GM12891 (cell line): ENCODE data around the gene KLK15.
"Not testable (repeated sequence)": the region's sequence is repeated elsewhere in the genome, so short reads cannot be mapped to it uniquely, and the experiment has no call there.

Source experiments
- DNase-seq: peaks from one replicate; pipeline ENCODE4 v3.0.0; 2011; ENCODE audit warnings: low spot score; ENCODE audit not compliant: insufficient read length
- FAIRE-seq: peaks from 2 replicates; lab custom pipeline; 2011; peaks lifted over from hg19 to GRCh38; lab: Jason Lieb, UNC
- PAX5 ChIP-seq: IDR thresholded peaks from 2 replicates; pipeline ENCODE4 v1.6.1; 2011; ENCODE audit warnings: low read length, moderate library complexity, mild to moderate bottlenecking; ENCODE audit not compliant: insufficient read depth, severe bottlenecking
- POLR2A ChIP-seq: IDR thresholded peaks from 2 replicates; pipeline ENCODE4 v1.6.1; 2011; ENCODE audit warnings: low read depth, low read length, control low read depth
- POLR2AphosphoS5 ChIP-seq: IDR thresholded peaks from 2 replicates; pipeline ENCODE4 v1.6.1; 2011; ENCODE audit warnings: low read depth, low read length, control low read depth
- POU2F2 ChIP-seq: IDR thresholded peaks from 2 replicates; pipeline ENCODE4 v1.6.1; 2011; ENCODE audit warnings: low read depth, mild to moderate bottlenecking, control low read depth, low read length, moderate library complexity
- SPI1 ChIP-seq: IDR thresholded peaks from 2 replicates; pipeline ENCODE4 v1.6.1; 2011; ENCODE audit warnings: low read depth, low read length, control low read depth
- TAF1 ChIP-seq: IDR thresholded peaks from 2 replicates; pipeline ENCODE4 v1.6.1; 2011; ENCODE audit warnings: low read depth, low read length, control low read depth

Gene KLK15

DNA sequence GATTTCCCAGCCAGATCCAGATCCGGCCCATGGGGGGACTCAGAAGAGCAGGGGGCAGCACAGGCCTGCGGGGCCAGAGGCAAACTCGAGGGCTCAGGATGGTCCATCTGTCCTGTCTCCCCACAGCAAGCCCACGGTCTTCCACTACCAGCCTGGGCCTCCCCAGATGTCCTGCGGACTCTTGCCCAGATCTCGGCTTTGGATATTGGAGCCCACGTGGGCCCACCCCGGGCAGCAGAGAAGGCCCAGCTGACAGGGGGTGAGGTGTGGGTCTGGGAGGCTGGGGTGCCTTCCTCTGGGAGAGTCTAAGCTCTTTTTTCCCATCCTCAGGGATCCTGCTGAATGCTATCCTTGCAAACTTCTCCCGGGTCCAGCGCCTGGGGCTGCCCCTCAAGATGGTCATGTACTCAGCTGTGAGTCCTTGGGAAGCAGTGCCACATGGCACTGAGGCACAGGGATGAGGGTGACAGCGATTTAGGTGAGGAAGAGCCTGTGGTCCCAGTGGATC, 39.8 kb downstream of the KLK15 start:
- no peak for DNase-seq
- TF ChIP-seq TAF1 (no peak), POLR2A (no peak; the same call in 1 of the 2 replicates), POLR2AphosphoS5 (0 out of 2 replicates have a peak, but pooled peaks have one; percentile 15), PAX5 (no peak), SPI1 (no peak)
- FAIRE-seq = no peak

DNA sequence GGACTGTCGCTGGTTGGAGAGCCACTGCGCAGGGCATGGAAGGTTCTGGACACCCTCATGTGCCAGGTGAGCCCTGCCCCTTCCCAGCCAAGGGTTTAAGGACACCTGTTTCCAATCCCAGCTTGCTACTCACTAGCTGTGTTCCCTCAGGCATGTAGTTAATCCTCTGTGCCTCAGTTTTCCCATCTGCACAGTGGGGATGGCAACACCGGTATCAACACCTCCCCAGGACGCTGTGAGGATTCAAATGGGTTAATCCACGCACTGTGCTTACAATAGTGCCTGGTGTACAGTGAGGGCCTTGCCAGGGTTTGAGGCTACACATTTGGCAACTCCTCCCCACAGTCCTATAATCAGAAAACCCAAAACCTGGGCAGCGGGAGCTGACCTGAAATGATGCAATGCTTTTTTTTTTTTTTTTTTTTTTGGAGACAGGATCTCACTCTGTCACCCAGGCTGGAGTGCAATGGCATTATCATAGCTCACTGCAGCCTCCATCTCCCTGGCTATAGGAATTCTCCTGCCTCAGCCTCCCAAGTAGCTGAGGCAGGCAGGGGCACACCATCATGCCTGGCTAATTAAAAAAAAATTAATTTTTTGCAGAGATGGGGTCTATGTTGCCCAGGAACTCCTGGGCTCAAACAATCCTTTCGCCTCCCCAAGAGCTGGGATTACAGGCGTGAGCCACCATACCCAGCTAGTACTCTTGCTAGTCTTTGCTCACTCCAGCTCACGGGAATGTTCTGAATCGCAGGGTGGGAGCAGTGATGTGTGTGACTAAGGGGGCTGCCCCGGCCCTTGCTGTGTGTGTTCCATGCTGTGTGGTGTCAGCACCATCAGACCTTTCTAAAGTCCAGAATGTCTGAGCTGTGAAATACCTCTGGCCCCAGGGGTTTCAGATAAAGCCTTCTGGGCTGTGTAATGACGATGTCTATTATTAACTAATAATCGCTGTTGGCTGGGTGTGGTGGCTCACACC, 40.8 kb downstream of the KLK15 start:
- no peak for DNase-seq
- no peak for FAIRE-seq
- TF ChIP-seq POU2F2 = peak; percentile 64; the same call in 1 of the 2 replicates
- no peak for TF ChIP-seq PAX5
- TF ChIP-seq POLR2A = peak; percentile 66
- no peak for TF ChIP-seq SPI1
- TF ChIP-seq TAF1 = no peak
- TF ChIP-seq POLR2AphosphoS5 = peak; percentile 64; the same call in 1 of the 2 replicates

DNA sequence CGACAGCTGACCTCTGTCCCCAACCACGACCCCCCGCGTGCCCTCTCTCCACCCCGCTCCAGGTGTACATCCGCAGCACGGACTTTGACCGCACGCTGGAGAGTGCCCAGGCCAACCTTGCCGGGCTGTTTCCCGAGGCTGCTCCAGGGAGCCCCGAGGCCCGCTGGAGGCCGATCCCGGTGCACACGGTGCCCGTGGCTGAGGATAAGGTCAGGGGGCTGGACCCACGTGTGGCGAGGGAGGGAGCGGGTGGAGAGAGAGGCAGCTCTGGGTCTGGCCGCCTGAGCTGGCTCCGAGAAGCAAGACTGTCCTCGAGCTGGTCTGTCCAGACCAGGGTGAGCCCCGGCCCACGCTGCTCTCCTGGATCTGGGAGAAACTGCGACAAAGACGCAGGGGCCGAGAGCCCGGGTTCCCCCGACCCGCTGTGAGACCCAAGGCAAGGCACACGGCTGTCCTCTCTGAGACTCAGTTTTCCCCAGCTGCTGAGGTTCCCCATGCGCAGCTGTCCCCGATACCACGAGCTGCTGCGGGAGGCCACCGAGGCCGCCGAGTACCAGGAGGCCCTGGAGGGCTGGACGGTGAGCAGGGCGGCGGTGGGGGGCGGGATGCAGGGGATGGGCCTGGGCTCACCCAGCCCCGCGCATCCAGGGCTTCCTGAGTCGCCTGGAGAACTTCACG, 41.6 kb downstream of the KLK15 start:
- no peak for DNase-seq
- no peak for FAIRE-seq
- TF ChIP-seq SPI1 = no peak
- TF ChIP-seq PAX5 = no peak

DNA sequence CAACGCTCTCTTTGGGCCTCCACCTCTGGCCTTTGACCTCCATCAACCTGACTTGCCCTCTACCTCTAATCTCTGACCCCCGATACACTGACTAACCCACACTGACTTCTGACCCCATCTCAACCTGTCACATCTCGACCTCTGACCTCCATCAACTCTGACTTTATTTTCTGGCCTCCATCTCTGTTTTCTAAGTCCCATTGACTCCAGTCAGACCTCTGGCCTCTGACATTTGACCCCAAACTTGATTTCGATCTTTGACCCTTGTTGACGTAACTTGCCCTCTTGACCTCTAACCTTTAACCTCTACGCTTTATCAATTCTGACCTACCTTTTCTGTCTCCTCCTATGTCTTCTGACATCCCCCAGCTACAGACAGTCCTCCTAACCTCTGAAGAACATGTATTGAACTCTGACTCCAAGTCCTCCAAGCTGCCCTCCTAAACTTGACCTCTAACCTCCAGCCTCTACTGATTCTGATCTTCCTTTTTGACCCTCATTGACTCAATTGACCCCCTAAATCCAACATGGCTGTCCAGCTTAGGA, 42.4 kb downstream of the KLK15 start:
- no peak for FAIRE-seq
- no peak for TF ChIP-seq SPI1
- no peak for TF ChIP-seq PAX5
- TF ChIP-seq POLR2AphosphoS5 = peak; percentile 49
- no peak for TF ChIP-seq POU2F2
- TF ChIP-seq POLR2A = peak; percentile 19
- TF ChIP-seq TAF1 = no peak

DNA sequence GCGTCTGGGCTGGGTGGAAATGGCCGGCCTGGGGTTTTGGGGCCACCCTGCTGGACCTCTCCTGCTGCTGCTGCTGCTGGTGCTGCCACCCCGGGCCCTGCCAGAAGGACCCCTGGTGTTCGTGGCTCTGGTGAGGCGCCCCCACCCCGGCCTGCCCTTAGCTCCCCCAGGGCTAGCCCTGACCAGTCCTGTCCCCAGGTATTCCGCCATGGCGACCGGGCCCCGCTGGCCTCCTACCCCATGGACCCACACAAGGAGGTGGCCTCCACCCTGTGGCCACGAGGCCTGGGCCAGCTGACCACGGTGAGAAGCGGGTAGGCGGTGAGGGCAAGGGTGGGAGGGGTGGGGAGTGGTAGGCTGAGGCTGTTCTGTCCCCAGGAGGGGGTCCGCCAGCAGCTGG, 43.0 kb downstream of the KLK15 start, which contains the start of gene ACP4:
Gene ACP4, plus strand, starts transcription at position 20 of the 400 bp plus-strand sequence. Its CDS starts 0 bp downstream, at position 20.
- DNase-seq (no peak), FAIRE-seq (no peak)
- no peak for TF ChIP-seq SPI1
- no peak for TF ChIP-seq PAX5
- no peak for TF ChIP-seq POLR2AphosphoS5
- TF ChIP-seq TAF1 = no peak
- no peak for TF ChIP-seq POLR2A
- no peak for TF ChIP-seq POU2F2

More for the DNA sequence above, 42.4 kb downstream of the KLK15 start:
- no peak for DNase-seq

DNA sequence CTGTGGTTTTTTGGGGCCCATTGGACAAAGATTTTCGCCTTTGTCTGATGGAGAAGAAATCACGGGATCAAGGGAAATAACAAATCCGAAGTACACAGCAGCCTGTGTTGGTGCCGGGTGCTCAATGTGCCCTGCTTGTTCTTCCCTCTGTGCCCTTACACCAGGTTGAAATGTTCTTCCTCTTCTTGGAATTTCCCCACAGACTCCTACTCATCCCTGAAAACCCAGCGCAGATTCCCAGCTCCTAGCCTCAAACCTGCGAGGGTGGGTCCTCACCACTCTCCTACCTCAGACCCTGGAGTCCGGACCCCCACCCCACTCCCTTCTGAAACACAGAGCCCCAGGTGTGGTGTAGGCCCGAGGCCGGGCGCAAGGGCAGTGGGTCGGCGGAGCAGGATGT, 48.0 kb downstream of the KLK15 start:
- FAIRE-seq = no peak
- DNase-seq = no peak
- TF ChIP-seq POLR2AphosphoS5 = no peak
- no peak for TF ChIP-seq POLR2A
- TF ChIP-seq SPI1 = no peak
- TF ChIP-seq PAX5 = no peak
- TF ChIP-seq POU2F2 = no peak
- no peak for TF ChIP-seq TAF1

DNA sequence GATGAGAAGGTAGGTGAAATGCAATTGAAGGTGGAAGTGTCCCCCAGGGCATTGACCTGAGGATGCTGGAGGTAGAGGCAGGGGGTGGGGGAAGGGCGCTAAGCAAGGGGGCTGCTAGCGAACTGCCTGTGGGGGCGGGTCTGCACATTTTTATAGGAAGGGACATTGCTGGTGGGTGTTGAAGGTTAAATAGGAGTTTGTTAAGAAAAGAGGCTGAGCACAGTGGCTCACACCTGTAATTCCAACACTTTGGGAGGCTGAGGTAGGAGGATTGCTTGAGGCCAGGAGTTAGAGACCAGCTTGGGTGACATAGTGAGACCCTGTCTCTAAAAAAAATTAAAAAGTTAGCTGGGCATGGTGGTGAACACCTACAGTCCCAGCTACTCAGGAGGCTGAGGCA, 48.7 kb downstream of the KLK15 start:
- TF ChIP-seq POLR2A (no peak), SPI1 (no peak), PAX5 (no peak), POLR2AphosphoS5 (no peak), POU2F2 (no peak), TAF1 (no peak)
- no peak for FAIRE-seq
- DNase-seq = no peak

DNA sequence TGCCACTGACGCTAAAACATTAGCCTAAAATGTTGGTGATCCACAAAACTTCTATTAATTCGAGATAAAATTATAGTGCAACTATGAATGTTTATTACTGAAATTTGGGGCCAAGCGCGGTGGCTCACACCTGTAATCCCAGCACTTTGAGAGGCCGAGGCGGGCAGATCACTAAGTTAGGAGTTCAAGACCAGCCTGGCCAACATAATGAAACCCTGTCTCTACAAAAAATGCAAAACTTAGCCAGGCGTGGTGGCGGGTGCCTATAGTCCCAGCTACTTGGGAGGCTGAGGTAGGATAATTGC, 49.6 kb downstream of the KLK15 start:
- DNase-seq, FAIRE-seq: not testable (repeated sequence)

DNA sequence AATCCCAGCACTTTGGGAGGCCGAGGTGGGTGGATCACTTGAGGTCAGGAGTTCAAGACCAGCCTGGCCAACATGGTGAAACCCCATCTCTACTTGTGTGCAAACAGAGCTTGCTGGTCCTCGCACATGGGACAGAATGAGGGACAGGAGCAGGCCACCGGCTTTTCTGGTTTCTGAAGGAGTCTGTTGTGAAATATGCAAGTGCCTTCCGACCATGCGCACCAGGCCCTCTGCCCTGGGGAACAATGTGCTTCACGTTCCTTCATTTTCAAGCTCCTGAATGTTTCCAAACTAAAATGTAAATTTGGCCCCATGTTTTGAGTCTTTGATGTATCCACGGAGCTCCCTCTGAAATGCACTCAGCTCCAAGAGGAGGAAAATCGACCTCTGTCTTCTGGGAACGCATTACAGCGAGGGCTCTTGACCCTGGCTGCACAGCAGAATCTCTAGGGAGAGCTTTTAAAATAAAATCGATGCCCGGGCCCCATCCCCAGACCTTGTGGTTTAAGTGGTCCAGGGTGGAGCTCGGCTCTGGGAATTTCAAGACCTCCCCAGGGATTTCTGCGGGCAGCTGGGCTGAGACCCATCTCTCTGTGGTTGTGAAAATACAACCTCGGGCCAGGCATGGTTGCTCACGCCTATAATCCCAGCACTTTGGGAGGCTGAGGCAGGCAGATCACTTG, 52.5 kb downstream of the KLK15 start:
- DNase-seq = no peak
- FAIRE-seq = no peak
- no peak for TF ChIP-seq TAF1
- no peak for TF ChIP-seq POLR2A
- no peak for TF ChIP-seq POLR2AphosphoS5
- TF ChIP-seq SPI1 = no peak
- TF ChIP-seq POU2F2 = no peak
- TF ChIP-seq PAX5 = no peak
